Vagina (tissue), 2 donors: Measurements from ENCODE around the gene SNX1.

Source experiments
- CTCF ChIP-seq, 3 experiments: fragments of 450-650 bp in 2 of 3; fragments of 200-600 bp in 1 of 3; sonication (generic) in 1 of 3; IDR thresholded peaks; one replicate each; pipeline ENCODE4 v1.5.1; 2017 to 2019; ENCODE audit warnings: antibody characterized with exemption in 3 of 3, mild to moderate bottlenecking in 2 of 3, moderate library complexity in 2 of 3
- POLR2A ChIP-seq, 2 donors: fragments of 450-650 bp; IDR thresholded peaks; one replicate each; pipeline ENCODE4 v1.6.1; 2017; ENCODE audit warnings: antibody characterized with exemption in 2 of 2, mild to moderate bottlenecking in 2 of 2, moderate library complexity in 2 of 2
- POLR2AphosphoS5 ChIP-seq, 2 donors: sonication (generic); formaldehyde crosslinking; IDR thresholded peaks; one replicate each; pipeline ENCODE4 v1.9.0; 2017; ENCODE audit warnings: antibody characterized with exemption in 2 of 2, mild to moderate bottlenecking in 2 of 2, low read depth in 1 of 2; ENCODE audit not compliant: insufficient read depth in 1 of 2

DNA sequence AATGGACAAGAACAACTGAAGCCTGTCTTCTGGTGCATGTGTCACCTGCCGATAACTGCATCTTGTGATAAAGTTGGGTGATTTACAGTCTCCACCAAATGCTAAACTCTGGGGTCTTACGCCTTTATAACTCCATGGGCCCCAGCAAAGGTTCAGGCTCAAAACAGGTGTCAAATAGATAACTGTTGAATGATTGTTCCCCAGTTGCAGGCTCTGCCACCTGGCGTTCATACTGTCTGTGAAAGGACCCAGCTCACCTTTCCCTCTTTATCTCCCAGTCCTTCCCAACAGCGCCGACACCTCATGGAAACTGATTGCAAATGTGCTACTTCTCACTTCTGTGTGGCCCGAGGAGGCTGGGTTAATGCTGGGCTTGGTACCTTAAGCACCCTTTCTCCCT is 47.5 kb downstream of the SNX1 start:
- TF ChIP-seq CTCF (IDR thresholded peaks at IDR 0.05) (no peak), POLR2AphosphoS5 (IDR thresholded peaks at IDR 0.05; ENCODE audit: insufficient read depth in 1 of 2, low read depth in 1 of 2) (no peak), POLR2A (IDR thresholded peaks at IDR 0.05) (no peak)
